Activated CD4-positive, alpha-beta T cell treated with anti-CD3 and anti-CD28 coated beads, Interleukin-2, amount 10 ng/mL, durations not matched to agents 7 days and 5 days (primary cell): ENCODE results near the gene HSPH1. TPM values are rescaled to one million over a fixed set of nuclear protein-coding genes. Genes with fewer than 3 reads are reported as not detected.

Experiments used
- CTCF ChIA-PET: fragments of 350-600 bp; sonication (Branson Sonifier 250); formaldehyde crosslinking; loops from one replicate; lab custom pipeline; 2021; ENCODE audit warnings: antibody characterized with exemption; lab: Charles Lee
- POLR2A ChIA-PET: fragments of 350-600 bp; sonication (Branson Sonifier 250); formaldehyde crosslinking; loops from one replicate; lab custom pipeline; 2021; ENCODE audit warnings: antibody characterized with exemption; lab: Charles Lee
- DNase-seq: peaks from one replicate; pipeline ENCODE4 v3.0.0-alpha.2; 2020
- H3K27ac Mint-ChIP-seq: one replicate; pipeline ENCODE4 v1.8.0; 2021; ENCODE audit warnings: mild to moderate bottlenecking, moderate library complexity, mixed read lengths
- H3K27me3 Mint-ChIP-seq: one replicate; pipeline ENCODE4 v1.8.0; 2021; ENCODE audit warnings: mixed read lengths
- H3K36me3 Mint-ChIP-seq: one replicate; pipeline ENCODE4 v1.8.0; 2021; ENCODE audit warnings: low read depth, mixed read lengths
- H3K4me1 Mint-ChIP-seq: one replicate; pipeline ENCODE4 v1.8.0; 2021; ENCODE audit warnings: mixed read lengths
- H3K4me3 Mint-ChIP-seq: one replicate; pipeline ENCODE4 v1.8.0; 2021; ENCODE audit warnings: mild to moderate bottlenecking, moderate library complexity, mixed read lengths
- H3K9me3 Mint-ChIP-seq: one replicate; pipeline ENCODE4 v1.8.0; 2021; ENCODE audit warnings: mixed read lengths
- total RNA-seq, 2 experiments: library from RNA; stranded (reverse); gene quantifications; one replicate each; pipeline ENCODE4 v1.2.3, GENCODE V29; 2021

HSPH1 gene
- total RNA-seq, 2 experiments from 2014 or later = 122 to 127 TPM

DNA sequence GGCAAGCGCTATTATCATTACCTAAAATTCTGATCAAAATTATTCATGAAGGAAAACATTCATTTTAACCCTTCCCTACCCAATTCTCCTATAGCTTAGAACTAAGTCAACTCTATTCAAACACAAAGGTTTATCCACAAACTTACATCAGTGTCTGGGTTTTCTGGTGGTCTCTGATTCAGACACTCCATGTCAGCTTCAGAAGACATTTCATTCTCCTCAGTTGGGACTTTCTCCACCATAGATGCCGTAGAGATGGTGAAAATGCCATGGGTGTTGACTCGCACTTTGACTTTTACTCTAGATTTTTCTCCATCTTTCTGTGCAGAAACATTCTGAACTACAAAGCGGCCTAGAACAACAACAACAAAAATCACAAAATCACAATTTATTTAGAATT lies 16.3 kb downstream of the HSPH1 start:
- H3K36me3 Mint-ChIP-seq = peaks cover 80% of the 10 kb centered on the region

DNA sequence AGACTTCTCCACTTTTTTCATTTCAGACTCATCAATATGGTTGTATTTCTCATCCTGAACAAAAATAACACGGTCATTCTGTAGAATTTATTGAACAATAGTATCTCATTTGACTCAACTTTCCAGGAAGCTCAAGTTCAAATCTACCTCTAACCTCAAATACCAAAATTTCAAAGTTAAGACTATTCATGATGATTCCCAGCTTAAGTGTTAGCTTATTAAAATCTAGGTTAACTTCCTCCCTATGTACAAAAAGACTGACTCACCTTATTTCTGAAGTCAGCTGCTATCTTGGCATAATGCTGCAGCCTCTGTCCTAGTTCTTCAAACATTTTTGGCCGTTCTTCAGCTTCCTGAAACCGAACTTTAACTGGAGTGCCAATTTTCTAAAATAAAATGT lies 23.2 kb downstream of the HSPH1 start:
- Mint-ChIP-seq H3K36me3 (peaks cover 80% of the 10 kb centered on the region), H3K4me3 (no peak overlapping the region), H3K27ac (no peak overlapping the region), H3K9me3 (no peaks in the 10 kb centered on the region), H3K4me1 (peaks cover 25% of the 10 kb centered on the region), H3K27me3 (no peaks in the 10 kb centered on the region)
- ChIA-PET POLR2A (no interaction called here), CTCF (interaction anchor here (1.0 kb wide), 1 partner anchor 94 kb away, joined by 3 read pairs; no protein-coding TSS in a partner anchor)
- no peak for DNase-seq

More for the DNA sequence above, 16.3 kb downstream of the HSPH1 start:
- Mint-ChIP-seq H3K27ac (no peak overlapping the region), H3K4me1 (peaks cover 24% of the 10 kb centered on the region), H3K9me3 (no peaks in the 10 kb centered on the region), H3K4me3 (no peak overlapping the region), H3K27me3 (no peaks in the 10 kb centered on the region)
- CTCF ChIA-PET = interaction anchor here (0.8 kb wide), 1 partner anchor 17 kb away, joined by 3 read pairs; the partner anchor contains the start of gene HSPH1
- POLR2A ChIA-PET = no interaction called here
- no peak for DNase-seq

GRCh38 chr13:31136724-31137123 lies 25.0 kb downstream of the HSPH1 start:
- H3K9me3 Mint-ChIP-seq = no peaks in the 10 kb centered on the region
- H3K4me3 Mint-ChIP-seq = no peak overlapping the region
- CTCF ChIA-PET = interaction anchor here (0.6 kb wide), 1 partner anchor 13 kb away, joined by 3 read pairs; no protein-coding TSS in a partner anchor
- H3K27ac Mint-ChIP-seq = no peak overlapping the region
- no peaks in the 10 kb centered on the region for H3K27me3 Mint-ChIP-seq
- POLR2A ChIA-PET = no interaction called here
- peaks cover 36% of the 10 kb centered on the region for H3K4me1 Mint-ChIP-seq
- H3K36me3 Mint-ChIP-seq = peaks cover 71% of the 10 kb centered on the region
- no peak for DNase-seq

- no peak overlapping the region for H3K4me3 Mint-ChIP-seq
- POLR2A ChIA-PET = no interaction called here
- H3K9me3 Mint-ChIP-seq = no peaks in the 10 kb centered on the region
- H3K27ac Mint-ChIP-seq = peak overlapping the region; percentile 68
- H3K4me1 Mint-ChIP-seq = peaks cover 43% of the 10 kb centered on the region
- H3K27me3 Mint-ChIP-seq = no peaks in the 10 kb centered on the region
- H3K36me3 Mint-ChIP-seq = peaks cover 52% of the 10 kb centered on the region
- no peak for DNase-seq
- CTCF ChIA-PET = interaction anchor here (1.0 to 1.2 kb wide), 2 partner anchors 20 to 60 kb away, joined by 3 read pairs; no protein-coding TSS in a partner anchor
Observed at GRCh38 chr13:31134039-31134711, 27.5 kb downstream of the HSPH1 start.

- Mint-ChIP-seq H3K27ac (peak overlapping the region; percentile 68), H3K27me3 (no peaks in the 10 kb centered on the region), H3K9me3 (no peaks in the 10 kb centered on the region), H3K36me3 (peaks cover 47% of the 10 kb centered on the region), H3K4me3 (no peak overlapping the region), H3K4me1 (peaks cover 43% of the 10 kb centered on the region)
- POLR2A ChIA-PET = no interaction called here
- CTCF ChIA-PET = interaction anchor here (1.0 to 1.2 kb wide), 2 partner anchors 20 to 59 kb away, joined by 3 read pairs; no protein-coding TSS in a partner anchor
- DNase-seq = no peak
Observed at GRCh38 chr13:31133621-31134020, 28.1 kb downstream of the HSPH1 start.

GRCh38 chr13:31131470-31131961 lies 30.2 kb downstream of the HSPH1 start:
- peaks cover 41% of the 10 kb centered on the region for H3K4me1 Mint-ChIP-seq
- ChIA-PET CTCF (interaction anchor here (0.5 kb wide), 1 partner anchor 598 kb away, joined by 4 read pairs; no protein-coding TSS in a partner anchor), POLR2A (no interaction called here)
- peaks cover 5% of the 10 kb centered on the region for H3K27me3 Mint-ChIP-seq
- H3K27ac Mint-ChIP-seq = peak overlapping the region; percentile 72
- H3K9me3 Mint-ChIP-seq = no peaks in the 10 kb centered on the region
- peak; percentile 11 for DNase-seq
- peaks cover 29% of the 10 kb centered on the region for H3K36me3 Mint-ChIP-seq
- H3K4me3 Mint-ChIP-seq = no peak overlapping the region

DNA sequence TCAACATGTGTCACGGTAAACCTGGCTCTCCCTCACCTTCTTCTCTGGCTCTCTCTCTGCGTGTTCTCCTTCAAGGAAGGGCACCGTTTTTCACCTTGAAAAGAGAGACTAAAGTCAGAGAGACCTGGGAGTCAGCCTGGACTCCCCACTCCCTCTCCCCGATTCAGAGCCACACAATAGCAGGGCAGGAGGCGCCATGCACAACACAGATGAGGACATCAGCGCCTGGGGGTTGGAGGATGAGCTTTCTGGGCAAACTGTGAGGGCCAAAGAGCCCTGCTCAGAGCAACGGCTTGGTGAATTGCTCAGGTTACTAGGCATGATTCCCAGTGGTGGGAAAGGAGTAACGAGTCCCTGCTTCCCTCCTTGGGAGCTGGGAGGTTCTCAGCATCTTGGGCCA lies 32.3 kb downstream of the HSPH1 start:
- ChIA-PET POLR2A (no interaction called here), CTCF (no interaction called here)
- peaks cover 31% of the 10 kb centered on the region for H3K4me1 Mint-ChIP-seq
- no peak overlapping the region for H3K27ac Mint-ChIP-seq
- peaks cover 13% of the 10 kb centered on the region for H3K36me3 Mint-ChIP-seq
- H3K9me3 Mint-ChIP-seq = no peaks in the 10 kb centered on the region
- no peak for DNase-seq
- no peak overlapping the region for H3K4me3 Mint-ChIP-seq
- peaks cover 18% of the 10 kb centered on the region for H3K27me3 Mint-ChIP-seq

- peaks cover 45% of the 10 kb centered on the region for H3K27me3 Mint-ChIP-seq
- no peak overlapping the region for H3K27ac Mint-ChIP-seq
- CTCF ChIA-PET = interaction anchor here (0.5 to 1.6 kb wide), 5 partner anchors 11 to 675 kb away, joined by 3 to 4 read pairs (median 3); no protein-coding TSS in a partner anchor
Observed at GRCh38 chr13:31124204-31124603, 37.5 kb downstream of the HSPH1 start.

GRCh38 chr13:31122544-31123260 lies 39.0 kb downstream of the HSPH1 start:
- no peaks in the 10 kb centered on the region for H3K9me3 Mint-ChIP-seq
- ChIA-PET POLR2A (no interaction called here), CTCF (no interaction called here)
- no peak overlapping the region for H3K4me3 Mint-ChIP-seq
- H3K36me3 Mint-ChIP-seq = no peaks in the 10 kb centered on the region
- peaks cover 51% of the 10 kb centered on the region for H3K27me3 Mint-ChIP-seq
- no peak overlapping the region for H3K27ac Mint-ChIP-seq
- no peak for DNase-seq
- H3K4me1 Mint-ChIP-seq = peaks cover 24% of the 10 kb centered on the region

More at GRCh38 chr13:31124204-31124603, 37.5 kb downstream of the HSPH1 start:
- no peaks in the 10 kb centered on the region for H3K36me3 Mint-ChIP-seq
- POLR2A ChIA-PET = no interaction called here
- DNase-seq = no peak
- H3K4me3 Mint-ChIP-seq = no peak overlapping the region
- H3K9me3 Mint-ChIP-seq = no peaks in the 10 kb centered on the region
- peaks cover 24% of the 10 kb centered on the region for H3K4me1 Mint-ChIP-seq

- H3K27ac Mint-ChIP-seq = no peak overlapping the region
- H3K36me3 Mint-ChIP-seq = no peaks in the 10 kb centered on the region
- no peak overlapping the region for H3K4me3 Mint-ChIP-seq
- H3K27me3 Mint-ChIP-seq = peaks cover 55% of the 10 kb centered on the region
- CTCF ChIA-PET = no interaction called here
- POLR2A ChIA-PET = no interaction called here
- H3K9me3 Mint-ChIP-seq = no peaks in the 10 kb centered on the region
- DNase-seq = no peak
- H3K4me1 Mint-ChIP-seq = peaks cover 24% of the 10 kb centered on the region
Observed at GRCh38 chr13:31122143-31122542, 39.6 kb downstream of the HSPH1 start.

GRCh38 chr13:31121379-31122140 lies 40.1 kb downstream of the HSPH1 start:
- Mint-ChIP-seq H3K27me3 (peaks cover 57% of the 10 kb centered on the region), H3K27ac (no peak overlapping the region), H3K4me1 (peaks cover 24% of the 10 kb centered on the region), H3K4me3 (no peak overlapping the region), H3K9me3 (no peaks in the 10 kb centered on the region), H3K36me3 (no peaks in the 10 kb centered on the region)
- POLR2A ChIA-PET = no interaction called here
- CTCF ChIA-PET = interaction anchor here (1.3 kb wide), 1 partner anchor 15 kb away, joined by 3 read pairs; no protein-coding TSS in a partner anchor
- no peak for DNase-seq

DNA sequence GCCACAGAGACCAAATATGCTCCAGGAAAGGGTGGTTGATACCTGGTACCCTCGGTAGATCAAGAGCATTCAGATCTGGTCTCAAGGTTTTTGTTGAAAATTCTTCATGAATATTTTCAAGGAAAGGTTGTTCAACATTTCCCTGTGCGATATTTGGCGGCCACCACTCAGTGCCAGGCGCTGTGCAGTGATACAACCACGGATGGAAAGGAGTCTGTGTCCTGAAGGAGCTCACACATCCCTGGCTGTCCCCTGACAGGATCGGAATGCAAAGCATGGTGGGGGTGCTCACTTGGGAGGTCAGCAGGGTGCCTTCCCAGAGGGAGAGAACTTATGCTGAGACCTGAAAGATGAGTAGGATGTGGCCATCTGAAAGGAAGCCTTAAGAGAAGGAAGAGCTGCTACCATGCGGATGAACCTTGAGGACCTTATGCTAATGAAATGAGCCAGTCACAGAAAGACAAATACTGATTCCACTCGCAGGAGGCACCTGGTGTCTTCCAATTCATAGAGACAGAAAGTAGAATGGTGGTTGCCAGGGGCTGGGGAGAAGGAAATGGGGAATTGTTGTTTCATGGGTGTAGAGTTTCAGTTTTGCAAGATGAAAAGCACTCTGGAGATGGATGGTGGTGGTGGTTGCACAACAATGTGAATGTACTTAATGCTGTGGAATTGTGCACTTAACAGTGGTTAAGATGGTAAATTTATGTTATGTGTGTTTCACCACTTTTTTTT lies 41.6 kb downstream of the HSPH1 start:
- H3K27ac Mint-ChIP-seq = no peak overlapping the region

More for the DNA sequence above, 41.6 kb downstream of the HSPH1 start:
- Mint-ChIP-seq H3K27me3 (peaks cover 61% of the 10 kb centered on the region), H3K9me3 (no peaks in the 10 kb centered on the region), H3K4me1 (peaks cover 24% of the 10 kb centered on the region), H3K4me3 (no peak overlapping the region), H3K36me3 (no peaks in the 10 kb centered on the region)
- POLR2A ChIA-PET = interaction anchor here (0.7 kb wide), 1 partner anchor 213 kb away, joined by 5 read pairs; no protein-coding TSS in a partner anchor
- CTCF ChIA-PET = interaction anchor here (1.2 kb wide), 1 partner anchor 12 kb away, joined by 3 read pairs; no protein-coding TSS in a partner anchor
- peak; percentile 19 for DNase-seq
